Right cardiac atrium (tissue), 5 donors: Measurements from ENCODE around the gene IRX1. TPM values are rescaled to one million over a fixed set of nuclear protein-coding genes. Genes with fewer than 3 reads are reported as not detected.
A peak's percentile ranks its signal among the peaks of the same experiment; 100 is the strongest.

Experiments used
- ATAC-seq, 2 donors: fragments of 200-7000 bp; cut with Tn5 transposase; one replicate each; pipeline versions ENCODE4 v1.8.0 to v1.9.1; 2020; ENCODE audit warnings: moderate library complexity in 2 of 2, mild to moderate bottlenecking in 1 of 2
- DNase-seq, 3 donors: peaks; one replicate each; pipeline ENCODE4 v3.0.0-alpha.2; 2020
- H3K27ac ChIP-seq: one replicate; pipeline ENCODE4 v1.5.1; 2013; ENCODE audit warnings: mild to moderate bottlenecking, low read length, control low read depth, moderate library complexity
- H3K27me3 ChIP-seq: one replicate; pipeline ENCODE4 v1.6.1; 2013; ENCODE audit not compliant: control insufficient read depth, insufficient read depth
- H3K4me1 ChIP-seq: one replicate; pipeline ENCODE4 v1.6.1; 2013; ENCODE audit warnings: low read length; ENCODE audit not compliant: control insufficient read depth, insufficient read depth
- H3K4me3 ChIP-seq: one replicate; pipeline ENCODE4 v1.5.1; 2013; ENCODE audit warnings: low read length, control low read depth
- H3K9me3 ChIP-seq: one replicate; pipeline ENCODE4 v1.6.1; 2013; ENCODE audit warnings: low read length; ENCODE audit not compliant: control insufficient read depth
- WGBS: extraction: QIAGEN DNeasy Blood & Tissue Kit; methylation state at CpG from one replicate; pipeline ENCODE4 v1.1.7; 2013; 5-methylcytosine and 5-hydroxymethylcytosine counted together
- intact Hi-C, 4 donors: fragments of 100-400 bp; cut with DNase I; formaldehyde crosslinking; loops; one replicate each; pipeline versions ENCODE4 v1.11.0 to v1.14.0; 2022 to 2023
- polyA plus RNA-seq: library from polyadenylated mRNA; stranded (reverse); fragments of 200-250 nt; gene quantifications from one replicate; pipeline ENCODE4 v1.2.3, GENCODE V29; 2013
- total RNA-seq, 4 donors: library from RNA; stranded (reverse); fragmentation: NEBNext Ultra II Directional; extraction: Animal tissue kit (Norgen Biotek cat#: 25700); gene quantifications; one replicate each; pipeline ENCODE4 v1.2.1, GENCODE V29; 2021
- donor health status: healthy with polysubstance abuse.
- donor health status: DM: no; HTN: yes; CAD: no.
- donor health status: DM: no; HTN: no; CAD: no.
- donor health status: DM: no; HTN: yes; CAD: no; lungs with severe emphysema.
- donor health status: DM: yes; HTN: yes; CAD: no.

Gene IRX1
- total and polyA plus RNA-seq, 5 donors, result 0.05 TPM; not detected in 4

DNA sequence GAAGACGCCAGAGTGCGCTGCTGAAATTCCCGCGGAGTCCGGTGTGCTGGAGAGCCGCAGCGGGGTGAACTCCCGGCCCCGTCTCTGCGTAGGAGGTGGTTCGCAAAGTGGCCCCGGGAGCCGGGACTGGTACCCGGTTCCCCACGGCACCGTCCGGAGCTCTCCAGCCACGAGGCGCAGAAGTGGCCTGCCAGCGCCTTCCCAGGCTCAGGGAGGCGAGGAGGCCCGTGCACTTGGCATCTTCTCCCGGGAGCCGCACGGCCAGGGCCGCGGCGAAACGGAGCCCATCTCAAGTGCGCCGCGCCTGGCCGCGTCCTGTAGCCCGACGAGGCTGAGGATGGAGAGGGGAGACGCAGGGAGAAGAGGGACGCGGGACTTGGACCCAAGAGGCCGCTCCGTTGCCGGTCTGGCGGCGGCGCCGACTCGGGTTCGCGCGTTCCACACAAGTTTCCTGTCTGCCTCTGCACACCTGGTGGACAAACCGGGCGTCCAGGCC is 1.1 kb upstream of the IRX1 start:
- Histone ChIP-seq H3K27ac (no peak overlapping the region), H3K27me3 (no peaks in the 10 kb centered on the region), H3K9me3 (no peaks in the 10 kb centered on the region), H3K4me1 (no peaks in the 10 kb centered on the region), H3K4me3 (peak overlapping the region; percentile 16)
- peak in 1 of 2 donors; percentile 11 for ATAC-seq
- intact Hi-C loops, result no loop called here
- under 1% methylated on average over 52 of the region's 52 CpGs for WGBS
- DNase-seq, result no peak

GRCh38 chr5:3596261-3596825 is 711 bp downstream of the IRX1 start:
- intact Hi-C loops, result no loop called here
- no peaks in the 10 kb centered on the region for H3K27me3 ChIP-seq
- no peak for ATAC-seq
- 2% methylated on average over 63 of the region's 63 CpGs for WGBS
- H3K4me3 ChIP-seq, result peak overlapping the region; percentile 16
- no peaks in the 10 kb centered on the region for H3K4me1 ChIP-seq
- DNase-seq, result no peak
- H3K27ac ChIP-seq, result no peak overlapping the region
- no peaks in the 10 kb centered on the region for H3K9me3 ChIP-seq

- WGBS, result 14% methylated on average over 7 of the region's 7 CpGs
- H3K4me3 ChIP-seq, result no peak overlapping the region
- ATAC-seq (no peak), DNase-seq (no peak)
- no peak overlapping the region for H3K27ac ChIP-seq
- no peaks in the 10 kb centered on the region for H3K27me3 ChIP-seq
- H3K4me1 ChIP-seq, result no peaks in the 10 kb centered on the region
- H3K9me3 ChIP-seq, result no peaks in the 10 kb centered on the region
- intact Hi-C loops, result no loop called here
Observed at GRCh38 chr5:3596857-3597166, 1.2 kb downstream of the IRX1 start.

GRCh38 chr5:3597167-3598007 is 1.8 kb downstream of the IRX1 start:
- Histone ChIP-seq H3K4me3 (no peak overlapping the region), H3K9me3 (no peaks in the 10 kb centered on the region), H3K4me1 (no peaks in the 10 kb centered on the region), H3K27ac (no peak overlapping the region), H3K27me3 (no peaks in the 10 kb centered on the region)
- DNase-seq, result no peak
- intact Hi-C loops, result no loop called here
- no peak for ATAC-seq
- WGBS, result 17% methylated on average over 42 of the region's 42 CpGs

GRCh38 chr5:3598207-3598606 is 2.6 kb downstream of the IRX1 start:
- Histone ChIP-seq H3K9me3 (no peaks in the 10 kb centered on the region), H3K4me3 (no peak overlapping the region), H3K27ac (no peak overlapping the region), H3K27me3 (no peaks in the 10 kb centered on the region), H3K4me1 (no peaks in the 10 kb centered on the region)
- intact Hi-C loops, result no loop called here
- ATAC-seq, result no peak
- no peak for DNase-seq
- 39% methylated on average over 8 of the region's 8 CpGs for WGBS

DNA sequence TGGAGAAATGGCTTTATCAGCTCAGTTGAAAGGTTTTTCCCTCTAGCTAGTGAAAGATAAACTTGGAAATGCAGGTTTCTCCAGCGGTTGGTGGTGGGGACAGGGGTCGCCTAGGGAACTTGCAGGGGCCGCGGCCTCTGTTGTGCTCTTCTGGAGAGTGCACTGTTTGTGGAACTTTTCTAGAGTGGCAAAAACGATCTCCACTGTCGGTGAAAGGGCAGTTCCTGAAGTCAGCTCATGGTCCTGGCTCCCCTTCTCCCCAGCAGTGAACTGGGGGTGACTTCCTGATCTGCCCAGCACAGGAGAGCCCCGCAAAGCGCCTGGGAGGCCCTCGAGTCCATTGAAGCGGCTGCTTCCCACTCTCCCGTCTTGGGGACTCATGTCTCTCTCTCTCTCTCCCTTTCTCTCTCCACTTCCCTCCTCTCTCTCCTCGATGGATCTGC is 3.2 kb downstream of the IRX1 start:
- Histone ChIP-seq H3K4me1 (no peaks in the 10 kb centered on the region), H3K9me3 (no peaks in the 10 kb centered on the region), H3K4me3 (no peak overlapping the region), H3K27ac (no peak overlapping the region), H3K27me3 (no peaks in the 10 kb centered on the region)
- 19% methylated on average over 12 of the region's 12 CpGs for WGBS
- ATAC-seq (no peak), DNase-seq (no peak)
- intact Hi-C loops, result no loop called here

DNA sequence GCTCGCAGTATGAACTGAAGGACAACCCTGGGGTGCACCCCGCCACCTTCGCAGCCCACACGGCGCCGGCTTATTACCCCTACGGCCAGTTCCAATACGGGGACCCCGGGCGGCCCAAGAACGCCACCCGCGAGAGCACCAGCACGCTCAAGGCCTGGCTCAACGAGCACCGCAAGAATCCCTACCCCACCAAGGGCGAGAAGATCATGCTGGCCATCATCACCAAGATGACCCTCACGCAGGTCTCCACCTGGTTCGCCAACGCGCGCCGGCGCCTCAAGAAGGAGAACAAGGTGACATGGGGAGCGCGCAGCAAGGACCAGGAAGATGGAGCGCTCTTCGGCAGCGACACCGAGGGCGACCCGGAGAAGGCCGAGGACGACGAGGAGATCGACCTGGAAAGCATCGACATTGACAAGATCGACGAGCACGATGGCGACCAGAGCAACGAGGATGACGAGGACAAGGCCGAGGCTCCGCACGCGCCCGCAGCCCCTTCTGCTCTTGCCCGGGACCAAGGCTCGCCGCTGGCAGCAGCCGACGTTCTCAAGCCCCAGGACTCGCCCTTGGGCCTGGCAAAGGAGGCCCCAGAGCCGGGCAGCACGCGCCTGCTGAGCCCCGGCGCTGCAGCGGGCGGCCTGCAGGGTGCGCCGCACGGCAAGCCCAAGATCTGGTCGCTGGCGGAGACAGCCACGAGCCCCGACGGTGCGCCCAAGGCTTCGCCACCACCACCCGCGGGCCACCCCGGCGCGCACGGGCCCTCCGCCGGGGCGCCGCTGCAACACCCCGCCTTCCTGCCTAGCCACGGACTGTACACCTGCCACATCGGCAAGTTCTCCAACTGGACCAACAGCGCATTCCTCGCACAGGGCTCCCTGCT is 3.8 kb downstream of the IRX1 start:
- no peak for DNase-seq
- intact Hi-C loops, result loop anchor here in 1 of 4 donors (10.0 kb wide), 1 partner anchor 1395 kb away; no protein-coding TSS in a partner anchor
- Histone ChIP-seq H3K4me1 (no peaks in the 10 kb centered on the region), H3K9me3 (no peaks in the 10 kb centered on the region), H3K4me3 (no peak overlapping the region), H3K27me3 (no peaks in the 10 kb centered on the region), H3K27ac (no peak overlapping the region)
- no peak for ATAC-seq
- WGBS, result 9% methylated on average over 86 of the region's 86 CpGs

DNA sequence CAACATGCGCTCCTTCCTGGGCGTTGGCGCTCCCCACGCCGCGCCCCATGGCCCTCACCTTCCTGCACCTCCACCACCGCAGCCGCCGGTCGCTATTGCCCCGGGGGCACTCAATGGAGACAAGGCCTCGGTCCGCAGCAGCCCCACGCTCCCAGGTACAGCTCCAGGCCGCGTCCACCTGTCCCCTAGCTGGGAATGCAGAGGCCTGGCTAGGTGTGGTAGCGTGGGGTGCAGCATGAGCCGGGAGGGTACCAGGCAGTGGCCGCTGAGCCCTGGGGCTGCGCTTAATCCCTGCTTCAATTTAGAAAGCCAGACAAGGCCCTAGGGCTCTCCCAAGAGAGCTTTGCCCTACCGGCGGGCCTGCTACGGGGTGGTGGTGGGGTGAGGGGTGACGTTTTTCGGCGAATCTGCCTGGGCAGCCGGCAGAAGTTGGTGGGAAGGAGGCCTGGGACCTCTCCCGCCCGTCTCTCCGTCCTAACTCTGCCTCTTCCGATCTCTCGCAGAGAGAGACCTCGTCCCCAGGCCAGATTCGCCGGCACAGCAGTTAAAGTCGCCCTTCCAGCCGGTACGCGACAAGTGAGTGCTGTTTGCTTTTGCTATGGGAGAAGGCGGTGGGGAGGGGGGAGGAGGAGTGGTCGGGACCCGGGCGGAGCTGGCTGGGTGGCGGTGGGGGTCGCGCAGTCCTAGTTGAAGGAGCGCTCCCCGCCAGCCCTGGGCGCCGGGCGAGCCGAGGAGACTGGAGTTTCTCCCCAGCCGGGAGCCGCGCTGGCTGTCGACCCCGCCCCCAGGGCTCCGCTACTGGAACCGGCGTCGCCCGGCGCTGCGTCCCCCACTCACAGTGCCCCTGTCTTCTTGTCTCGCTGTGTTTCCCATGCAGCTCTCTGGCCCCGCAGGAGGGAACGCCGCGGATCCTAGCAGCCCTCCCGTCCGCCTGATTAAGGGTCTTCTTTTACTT is 4.8 kb downstream of the IRX1 start:
- intact Hi-C loops, result loop anchor here in 1 of 4 donors (10.0 kb wide), 1 partner anchor 1396 kb away; no protein-coding TSS in a partner anchor
- ATAC-seq (no peak), DNase-seq (no peak)
- Histone ChIP-seq H3K4me3 (peak overlapping the region; percentile 8), H3K27me3 (no peaks in the 10 kb centered on the region), H3K4me1 (no peaks in the 10 kb centered on the region), H3K9me3 (no peaks in the 10 kb centered on the region), H3K27ac (no peak overlapping the region)
- WGBS, result 5% methylated on average over 71 of the region's 71 CpGs

DNA sequence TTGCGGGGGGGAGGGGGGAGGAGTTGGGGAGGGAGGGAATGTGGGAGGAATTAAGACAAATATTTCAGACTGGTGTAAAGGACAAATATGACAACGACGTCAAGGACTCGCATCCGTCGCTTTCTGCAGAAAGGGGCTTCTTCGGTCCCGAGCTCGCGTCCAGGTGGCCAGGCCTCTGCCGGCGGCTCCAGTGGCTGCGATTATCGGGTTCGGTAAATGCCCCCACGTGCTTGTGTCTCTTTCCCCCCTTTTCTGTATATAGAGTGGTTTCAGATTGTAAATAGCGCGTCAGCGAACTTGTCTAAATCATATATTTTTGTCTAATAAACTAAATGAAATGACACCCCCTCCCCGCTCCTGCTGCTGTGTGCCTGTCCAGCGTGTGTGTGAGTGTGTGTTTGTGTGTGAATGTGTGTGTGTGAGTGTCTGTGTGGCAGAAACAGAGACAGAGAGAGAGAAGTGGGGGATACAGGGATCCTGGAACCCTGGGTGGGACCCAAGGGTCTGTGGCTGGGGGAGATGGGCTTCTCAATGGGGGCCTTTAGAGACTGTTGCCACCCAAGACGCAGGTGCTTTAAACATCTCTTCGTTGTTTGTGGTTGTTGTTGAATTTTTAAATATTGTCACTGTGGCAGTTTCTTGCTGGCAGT is 5.6 kb downstream of the IRX1 start:
- Histone ChIP-seq H3K27me3 (no peaks in the 10 kb centered on the region), H3K4me1 (no peaks in the 10 kb centered on the region), H3K9me3 (no peaks in the 10 kb centered on the region), H3K27ac (no peak overlapping the region), H3K4me3 (peak overlapping the region; percentile 8)
- intact Hi-C loops, result loop anchor here in 1 of 4 donors (10.0 kb wide), 1 partner anchor 1396 kb away; no protein-coding TSS in a partner anchor
- no peak for ATAC-seq
- no peak for DNase-seq
- 9% methylated on average over 23 of the region's 23 CpGs for WGBS
